HL-60 (cell line): ENCODE results near the gene DHX29.

ENCODE experiments used
- DNase-seq, 2 experiments: peaks; one replicate each; pipeline ENCODE4 v3.0.0-alpha.2; 2010 to 2020; ENCODE audit warnings: low read depth in 1 of 2, low spot score in 1 of 2
- H3K27ac ChIP-seq: fragments of 250-450 bp; sonication (Bioruptor Pico); replicated peaks from 2 replicates; pipeline ENCODE4 v1.5.1; 2020; ENCODE audit warnings: mild to moderate bottlenecking, moderate library complexity
- H3K27me3 ChIP-seq: fragments of 250-450 bp; sonication (Bioruptor Pico); 2 replicates; pipeline ENCODE4 v1.5.1; 2021; ENCODE audit warnings: mild to moderate bottlenecking, moderate library complexity; ENCODE audit not compliant: insufficient read depth, poor library complexity, severe bottlenecking
- H3K4me3 ChIP-seq: replicated peaks from 2 replicates; pipeline ENCODE4 v1.5.1; 2011; ENCODE audit warnings: mild to moderate bottlenecking, control low read depth, low read length; ENCODE audit not compliant: insufficient read depth
- GABPA ChIP-seq: IDR thresholded peaks from 2 replicates; pipeline ENCODE4 v1.6.1; 2012; ENCODE audit warnings: low read depth
- POLR2AphosphoS5 ChIP-seq: IDR thresholded peaks from 2 replicates; pipeline ENCODE4 v1.6.1; 2012; ENCODE audit warnings: low read depth
- REST ChIP-seq: IDR thresholded peaks from 2 replicates; pipeline ENCODE4 v1.6.1; 2012; ENCODE audit warnings: low read depth; ENCODE audit not compliant: insufficient replicate concordance
- SPI1 ChIP-seq: IDR thresholded peaks from 2 replicates; pipeline ENCODE4 v1.6.1; 2012; ENCODE audit warnings: low read depth, mild to moderate bottlenecking, borderline replicate concordance
- TF ChIP-seq, protein P1 (sequence below): IDR thresholded peaks from one replicate; pipeline ENCODE4 v1.5.1; 2011; ENCODE audit warnings: low read length, control low read depth, inconsistent platforms; ENCODE audit not compliant: insufficient read depth

DHX29 gene

DNA sequence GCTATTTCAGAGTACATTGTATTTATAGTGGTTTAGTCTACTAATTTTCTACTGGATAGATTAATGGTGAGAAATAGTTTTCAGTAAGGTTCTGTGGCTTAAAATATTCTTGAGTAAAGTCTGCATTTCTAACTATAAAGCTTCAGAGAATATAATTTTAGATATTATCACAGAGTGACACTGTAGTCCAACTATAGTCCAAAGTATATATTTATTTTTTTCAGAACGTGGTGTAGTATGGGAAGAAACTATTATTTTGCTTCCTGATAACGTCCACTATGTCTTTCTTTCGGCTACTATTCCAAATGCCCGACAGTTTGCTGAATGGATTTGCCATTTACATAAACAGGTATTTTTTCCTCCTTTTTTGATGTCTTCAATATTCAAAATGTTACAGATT is 35.6 kb upstream of the DHX29 start:
- no peak for DNase-seq
- H3K27ac ChIP-seq, result no peak overlapping the region
- H3K4me3 ChIP-seq, result no peak overlapping the region
- TF ChIP-seq GABPA (no peak), SPI1 (no peak), REST (no peak), POLR2AphosphoS5 (no peak)
- TF ChIP-seq, protein P1, sequence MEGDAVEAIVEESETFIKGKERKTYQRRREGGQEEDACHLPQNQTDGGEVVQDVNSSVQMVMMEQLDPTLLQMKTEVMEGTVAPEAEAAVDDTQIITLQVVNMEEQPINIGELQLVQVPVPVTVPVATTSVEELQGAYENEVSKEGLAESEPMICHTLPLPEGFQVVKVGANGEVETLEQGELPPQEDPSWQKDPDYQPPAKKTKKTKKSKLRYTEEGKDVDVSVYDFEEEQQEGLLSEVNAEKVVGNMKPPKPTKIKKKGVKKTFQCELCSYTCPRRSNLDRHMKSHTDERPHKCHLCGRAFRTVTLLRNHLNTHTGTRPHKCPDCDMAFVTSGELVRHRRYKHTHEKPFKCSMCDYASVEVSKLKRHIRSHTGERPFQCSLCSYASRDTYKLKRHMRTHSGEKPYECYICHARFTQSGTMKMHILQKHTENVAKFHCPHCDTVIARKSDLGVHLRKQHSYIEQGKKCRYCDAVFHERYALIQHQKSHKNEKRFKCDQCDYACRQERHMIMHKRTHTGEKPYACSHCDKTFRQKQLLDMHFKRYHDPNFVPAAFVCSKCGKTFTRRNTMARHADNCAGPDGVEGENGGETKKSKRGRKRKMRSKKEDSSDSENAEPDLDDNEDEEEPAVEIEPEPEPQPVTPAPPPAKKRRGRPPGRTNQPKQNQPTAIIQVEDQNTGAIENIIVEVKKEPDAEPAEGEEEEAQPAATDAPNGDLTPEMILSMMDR, result no peak
- H3K27me3 ChIP-seq, result no peaks in the 10 kb centered on the region

GRCh38 chr5:55338810-55339243 is 31.3 kb upstream of the DHX29 start:
- Histone ChIP-seq H3K27ac (no peak overlapping the region), H3K4me3 (no peak overlapping the region), H3K27me3 (no peaks in the 10 kb centered on the region)
- DNase-seq, result no peak
- TF ChIP-seq POLR2AphosphoS5 (no peak), GABPA (no peak), REST (no peak), SPI1 (no peak)
- TF ChIP-seq, protein P1, result no peak

DNA sequence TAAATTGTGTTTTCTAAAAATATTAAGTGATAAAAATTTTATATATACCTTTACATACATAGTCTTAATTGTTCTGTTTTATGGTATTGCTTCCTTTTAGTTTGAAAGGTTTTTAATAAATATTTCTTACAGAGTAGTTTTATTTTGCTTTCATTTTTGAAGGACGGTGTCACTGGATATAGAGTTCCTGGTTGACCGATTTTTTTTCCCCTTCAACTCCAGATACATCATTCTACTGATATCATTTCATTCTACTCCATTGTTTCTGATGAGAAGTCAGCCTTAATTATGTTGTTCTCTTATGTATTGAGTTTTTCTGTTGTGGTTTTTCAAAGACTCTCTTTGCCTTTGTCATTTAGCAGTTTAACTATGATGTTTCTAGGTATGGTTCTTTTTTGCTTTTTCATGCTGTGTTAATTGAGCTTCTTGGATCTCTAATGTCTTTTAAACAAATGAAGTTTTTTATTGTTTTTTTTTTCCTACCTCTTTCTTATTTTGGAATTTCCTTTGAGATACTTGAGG is 30.7 kb upstream of the DHX29 start:
- no peak for DNase-seq
- H3K27me3 ChIP-seq, result no peaks in the 10 kb centered on the region
- no peak for TF ChIP-seq SPI1
- TF ChIP-seq, protein P1, result no peak
- TF ChIP-seq GABPA, result no peak
- no peak for TF ChIP-seq REST
- TF ChIP-seq POLR2AphosphoS5, result no peak
- no peak overlapping the region for H3K4me3 ChIP-seq
- H3K27ac ChIP-seq, result no peak overlapping the region
